Measurements from ENCODE around the gene KIRREL3.

Gene KIRREL3

DNA sequence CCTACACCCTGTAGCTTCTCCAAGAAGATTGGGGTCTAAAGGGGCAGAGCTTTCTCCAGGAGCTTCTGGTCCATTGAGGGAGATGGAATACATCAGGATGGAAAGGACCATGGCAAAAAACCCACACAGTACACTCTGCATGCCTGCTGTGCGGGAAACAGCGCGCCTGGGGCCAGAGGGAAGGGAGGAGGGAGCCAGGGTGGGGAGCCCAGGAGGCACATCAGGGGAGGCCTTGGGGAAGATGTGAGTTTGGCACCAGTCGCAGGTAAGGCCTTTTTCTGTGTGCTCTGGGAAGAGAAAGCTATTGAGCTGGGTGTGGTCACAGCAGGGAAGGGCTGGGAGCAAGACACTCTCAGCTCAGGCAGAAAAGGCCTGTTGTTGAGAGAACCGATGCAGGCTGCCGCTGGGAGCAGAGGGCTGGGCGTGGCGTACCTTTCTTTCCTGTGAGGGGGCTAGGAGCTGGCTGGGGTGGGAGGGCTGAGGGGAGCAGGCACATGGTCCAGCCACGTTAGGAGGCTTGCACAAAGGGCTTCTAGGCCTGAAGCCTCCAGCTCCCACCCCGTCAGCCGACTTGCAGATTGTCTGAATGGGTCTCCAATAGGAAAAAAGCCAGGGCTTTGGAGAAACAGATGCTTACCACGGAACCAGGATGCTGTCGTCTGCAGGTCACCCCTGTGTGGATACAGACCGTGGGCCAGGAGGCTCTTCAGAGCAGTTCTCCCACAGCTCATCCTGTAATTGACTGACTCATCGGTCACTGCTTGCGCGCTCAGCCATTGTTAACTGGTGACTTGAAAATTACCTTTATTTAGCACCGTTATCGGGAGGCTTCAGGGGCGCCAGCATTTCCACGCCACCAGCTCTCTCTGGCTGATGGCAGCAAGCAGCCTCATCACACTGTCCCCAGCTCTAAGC is 407.8 kb downstream of the KIRREL3 start:
- DNase-seq = no peak

DNA sequence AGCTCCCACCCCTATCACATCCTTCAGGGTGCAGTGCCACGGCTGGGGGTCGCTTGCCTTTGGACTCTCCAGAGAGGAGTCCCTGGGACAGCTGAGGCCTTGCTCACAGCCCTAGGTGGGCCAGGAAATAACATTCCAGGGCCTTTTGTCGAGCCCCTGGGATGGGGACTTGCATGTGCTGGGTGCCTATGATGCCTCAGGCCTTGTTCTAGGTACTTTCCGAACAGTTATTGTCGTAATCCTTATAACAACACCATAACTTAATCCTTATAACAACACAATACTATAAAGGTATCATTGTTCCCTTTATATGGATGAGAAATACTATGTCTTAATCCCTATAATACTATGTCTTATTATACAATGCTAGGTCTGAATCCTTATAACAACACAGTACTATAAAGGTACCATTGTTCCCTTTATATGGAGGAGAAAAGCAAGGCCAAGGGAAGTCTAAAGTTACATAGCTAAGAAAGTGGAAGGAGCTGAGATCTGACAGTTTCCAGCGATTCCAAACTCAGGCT is 408.5 kb downstream of the KIRREL3 start:
- DNase-seq = no peak

GRCh38 chr11:126589492-126589803 is 411.1 kb downstream of the KIRREL3 start:
- no peak for DNase-seq

- DNase-seq = no peak
Measured at GRCh38 chr11:126588630-126589491, 411.7 kb downstream of the KIRREL3 start.

- DNase-seq = no peak
Measured at GRCh38 chr11:126587541-126587940, 413.0 kb downstream of the KIRREL3 start.

GRCh38 chr11:126585774-126586491 is 414.6 kb downstream of the KIRREL3 start:
- DNase-seq = no peak

- no peak for DNase-seq
Measured at GRCh38 chr11:126585388-126585773, 415.2 kb downstream of the KIRREL3 start.

GRCh38 chr11:126583594-126584427 is 416.8 kb downstream of the KIRREL3 start:
- DNase-seq = no peak

- no peak for DNase-seq
Measured at GRCh38 chr11:126583101-126583500, 417.5 kb downstream of the KIRREL3 start.

DNA sequence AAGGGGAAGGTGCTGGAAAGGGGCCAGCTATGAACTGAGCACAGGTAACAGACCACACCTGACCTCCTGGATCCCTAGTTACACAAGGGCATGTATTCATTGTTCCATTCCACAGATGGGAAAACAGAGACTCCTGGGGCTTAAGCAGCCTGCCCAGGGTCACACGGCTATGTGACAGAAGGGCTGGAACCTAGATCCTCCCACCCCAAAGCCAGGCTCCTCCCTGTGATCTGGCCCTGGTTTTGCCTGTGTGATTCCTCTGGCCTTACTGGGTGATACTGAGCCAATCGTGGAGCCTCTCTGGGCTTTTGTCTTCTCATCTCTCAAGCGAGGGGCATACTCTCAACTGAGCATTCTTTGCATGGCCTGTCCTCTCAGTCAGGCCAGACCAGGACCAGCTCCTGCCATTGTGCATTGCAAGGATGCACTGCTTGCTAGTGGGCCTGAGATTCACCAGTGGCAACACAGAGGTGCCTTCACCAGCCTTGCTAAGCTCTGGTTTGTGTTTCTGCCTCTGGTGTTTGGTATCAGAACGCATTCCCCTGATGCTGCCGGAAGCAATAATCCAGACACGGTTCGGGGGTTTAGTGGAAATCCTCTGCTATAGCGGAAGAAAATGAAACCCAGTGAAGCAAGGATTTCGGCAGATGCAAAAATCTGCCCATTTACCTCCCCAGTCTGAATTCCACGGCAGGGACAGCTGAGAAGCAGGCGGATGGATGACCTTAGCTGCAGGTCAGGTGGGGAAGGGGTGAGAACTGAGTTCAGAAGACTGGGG is 418.5 kb downstream of the KIRREL3 start:
- no peak for DNase-seq

GRCh38 chr11:126578426-126578825 is 422.1 kb downstream of the KIRREL3 start:
- DNase-seq = no peak

DNA sequence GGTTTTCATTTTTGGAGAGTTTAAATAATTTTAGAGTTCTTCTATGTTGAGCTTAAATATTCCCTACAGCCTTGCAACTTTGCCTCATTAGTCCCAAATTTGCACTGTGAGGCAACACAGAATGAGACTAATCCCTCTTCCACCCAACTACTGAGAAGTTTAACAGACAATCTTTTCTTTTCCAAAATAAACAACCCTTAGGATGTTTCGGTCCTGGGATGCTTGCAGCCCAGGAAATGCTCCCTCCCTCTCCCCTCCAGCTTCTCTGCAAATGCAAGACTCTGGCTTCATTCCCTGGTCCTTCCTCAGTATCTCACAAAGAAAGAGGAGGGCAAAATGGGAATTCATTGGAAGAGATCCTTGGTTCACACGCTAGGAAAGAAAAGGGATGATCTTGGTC is 422.5 kb downstream of the KIRREL3 start:
- no peak for DNase-seq

- no peak for DNase-seq
Measured at GRCh38 chr11:126575849-126576248, 424.7 kb downstream of the KIRREL3 start.

- no peak for DNase-seq
Measured at GRCh38 chr11:126573325-126573978, 427.1 kb downstream of the KIRREL3 start.

- no peak for DNase-seq
Measured at GRCh38 chr11:126570489-126570888, 430.1 kb downstream of the KIRREL3 start.

DNA sequence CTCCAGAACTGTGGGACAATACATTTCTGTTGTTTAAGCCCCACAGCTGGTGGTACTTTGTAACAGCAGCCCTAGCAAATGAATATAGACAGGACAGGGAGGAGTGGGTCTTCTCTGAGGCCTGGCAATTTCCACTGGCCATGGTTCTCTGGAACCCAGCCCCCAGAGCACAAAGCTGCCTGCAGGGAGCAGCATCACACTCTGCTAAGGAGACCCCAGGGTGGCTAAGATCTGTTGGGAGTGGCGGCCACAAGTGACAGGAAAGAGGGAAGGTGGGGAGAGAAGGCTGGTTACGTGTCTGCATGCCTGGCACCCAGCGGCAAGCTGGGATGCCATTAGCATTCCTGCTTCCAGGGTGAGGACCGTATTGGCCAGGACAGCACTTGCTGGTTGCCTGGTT is 433.2 kb downstream of the KIRREL3 start:
- no peak for DNase-seq

DNA sequence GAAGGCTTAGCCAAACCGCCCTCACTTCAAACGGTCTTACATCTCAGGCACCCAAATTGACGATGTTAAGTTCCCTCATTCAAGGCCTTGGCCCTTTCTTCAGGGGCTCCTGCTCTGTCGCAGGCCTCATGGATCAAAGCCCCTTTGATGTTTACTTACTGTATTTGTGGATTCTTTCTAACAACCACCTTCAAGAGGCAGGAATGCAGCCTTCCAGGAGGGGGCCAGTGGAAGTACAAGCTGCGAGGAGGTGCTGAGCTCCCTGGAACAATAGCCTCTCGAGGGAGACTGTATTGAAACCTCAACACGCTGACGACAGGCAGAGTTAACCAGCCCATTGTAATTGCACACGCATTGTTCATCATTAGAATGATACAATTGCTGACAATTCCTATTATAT is 436.0 kb downstream of the KIRREL3 start:
- DNase-seq = no peak

DNA sequence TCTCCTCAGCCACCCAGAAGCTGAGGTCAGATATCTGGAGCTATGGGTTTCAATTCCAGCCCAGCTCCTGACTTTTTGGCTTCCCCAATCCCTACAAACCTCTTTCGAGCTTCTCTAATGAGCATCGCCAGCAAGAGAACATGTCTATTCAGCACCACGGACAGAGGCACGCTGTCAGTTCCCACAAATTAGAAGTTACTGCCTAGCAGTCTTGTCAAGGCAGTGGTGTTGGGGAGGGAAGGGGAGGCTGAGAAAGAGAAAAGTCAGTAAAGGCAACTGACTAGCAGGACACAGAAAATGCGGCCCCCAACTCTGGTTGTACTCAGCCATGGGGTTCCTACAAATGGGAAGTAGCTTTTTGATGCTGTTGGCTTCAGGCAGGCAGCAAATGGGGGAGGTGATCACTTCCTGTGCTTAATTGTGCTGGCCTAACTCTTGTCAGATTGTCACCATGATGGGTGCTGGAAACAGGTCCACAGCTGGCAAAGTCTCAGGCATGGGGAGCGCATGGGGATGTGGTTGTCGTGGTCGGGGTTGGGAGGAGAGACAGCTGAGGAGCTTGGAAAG is 439.2 kb downstream of the KIRREL3 start:
- DNase-seq = peak; percentile 8

- no peak for DNase-seq
Measured at GRCh38 chr11:126560221-126560620, 440.3 kb downstream of the KIRREL3 start.
